HG02763 (cell line): ENCODE results near the gene ANKS1B.
"Not testable (repeated sequence)": the region's sequence is repeated elsewhere in the genome, so short reads cannot be mapped to it uniquely, and the experiment has no call there.

ENCODE experiments used
- ATAC-seq: cut with Tn5 transposase; IDR thresholded peaks from one replicate; pipeline ENCODE4 v1.9.1; 2021; ENCODE audit warnings: mild to moderate bottlenecking, moderate library complexity; ENCODE audit not compliant: unreplicated experiment

Gene ANKS1B

GRCh38 chr12:99709116-99709515 lies 275.6 kb downstream of the ANKS1B start:
- no peak for ATAC-seq

GRCh38 chr12:99707883-99708282 lies 276.9 kb downstream of the ANKS1B start:
- ATAC-seq, result no peak

- ATAC-seq, result no peak
Observed at GRCh38 chr12:99706736-99707473, 277.8 kb downstream of the ANKS1B start.

- no peak for ATAC-seq
Observed at GRCh38 chr12:99704458-99704857, 280.3 kb downstream of the ANKS1B start.

- no peak for ATAC-seq
Observed at GRCh38 chr12:99704036-99704435, 280.7 kb downstream of the ANKS1B start.

- ATAC-seq, result no peak
Observed at GRCh38 chr12:99700032-99700431, 284.7 kb downstream of the ANKS1B start.

- no peak for ATAC-seq
Observed at GRCh38 chr12:99695050-99695449, 289.7 kb downstream of the ANKS1B start.

GRCh38 chr12:99686142-99686541 lies 298.6 kb downstream of the ANKS1B start:
- no peak for ATAC-seq

- ATAC-seq, result no peak
Observed at GRCh38 chr12:99680276-99680675, 304.5 kb downstream of the ANKS1B start.

- ATAC-seq, result no peak
Observed at GRCh38 chr12:99670635-99671034, 314.1 kb downstream of the ANKS1B start.

GRCh38 chr12:99658671-99659349 lies 325.9 kb downstream of the ANKS1B start:
- ATAC-seq, result no peak

GRCh38 chr12:99649551-99649950 lies 335.2 kb downstream of the ANKS1B start:
- no peak for ATAC-seq

- no peak for ATAC-seq
Observed at GRCh38 chr12:99648183-99648582, 336.6 kb downstream of the ANKS1B start.

GRCh38 chr12:99647453-99647852 lies 337.3 kb downstream of the ANKS1B start, which contains the start of gene GARIN6:
Gene GARIN6 (plus strand): TSS chr12:99647753. CDS start chr12:99648175, 422 bp downstream.
- ATAC-seq, result no peak

GRCh38 chr12:99644629-99645028 lies 340.1 kb downstream of the ANKS1B start:
- ATAC-seq, result no peak

GRCh38 chr12:99627459-99627858 lies 357.3 kb downstream of the ANKS1B start:
- no peak for ATAC-seq

GRCh38 chr12:99624591-99624990 lies 360.1 kb downstream of the ANKS1B start:
- not testable (repeated sequence) for ATAC-seq

GRCh38 chr12:99620159-99620479 lies 364.6 kb downstream of the ANKS1B start:
- no peak for ATAC-seq

GRCh38 chr12:99619389-99620158 lies 365.2 kb downstream of the ANKS1B start:
- peak; percentile 82 for ATAC-seq

- no peak for ATAC-seq
Observed at GRCh38 chr12:99618657-99619056, 366.1 kb downstream of the ANKS1B start.

- no peak for ATAC-seq
Observed at GRCh38 chr12:99611599-99611998, 373.1 kb downstream of the ANKS1B start.

GRCh38 chr12:99611117-99611516 lies 373.6 kb downstream of the ANKS1B start:
- no peak for ATAC-seq
